Common myeloid progenitor, CD34-positive (primary cell): ENCODE data around the gene OVOL2.
"Not testable (repeated sequence)": the region's sequence is repeated elsewhere in the genome, so short reads cannot be mapped to it uniquely, and the experiment has no call there.

ENCODE experiments used
- CTCF ChIA-PET: fragments of 350-600 bp; sonication (Branson Sonifier 250); formaldehyde crosslinking; loops from one replicate; lab custom pipeline; 2021; ENCODE audit warnings: antibody characterized with exemption; lab: Charles Lee
- POLR2A ChIA-PET: fragments of 350-600 bp; sonication (Branson Sonifier 250); formaldehyde crosslinking; loops from one replicate; lab custom pipeline; 2021; ENCODE audit warnings: antibody characterized with exemption; lab: Charles Lee
- DNase-seq, 3 donors: peaks; one replicate each; pipeline versions ENCODE4 v3.0.0 to v3.0.0-alpha.2; 2013
- H3K27ac ChIP-seq, 2 experiments: 1 replicate in 1 of 2; 2 replicates in 1 of 2; pipeline ENCODE4 v1.7.0; 2013; ENCODE audit warnings: inconsistent platforms in 2 of 2, low read length in 2 of 2, mild to moderate bottlenecking in 2 of 2, low read depth in 1 of 2, moderate library complexity in 1 of 2; ENCODE audit not compliant: severe bottlenecking in 2 of 2, insufficient read depth in 1 of 2, poor library complexity in 1 of 2
- H3K27me3 ChIP-seq, 5 experiments: replicated peaks in 2 of 5; 1 replicate in 3 of 5; 2 replicates in 2 of 5; pipeline versions ENCODE4 v1.6.1 to v1.7.0; 2013; ENCODE audit warnings: low read length in 4 of 5, mild to moderate bottlenecking in 2 of 5, moderate library complexity in 2 of 5, inconsistent platforms in 1 of 5; ENCODE audit not compliant: insufficient read depth in 5 of 5, control insufficient read depth in 4 of 5
- H3K36me3 ChIP-seq, 4 experiments: 1 replicate in 2 of 4; 2 replicates in 2 of 4; pipeline versions ENCODE4 v1.6.1 to v1.7.0; 2013; ENCODE audit warnings: low read length in 3 of 4, control low read depth in 1 of 4, mild to moderate bottlenecking in 1 of 4; ENCODE audit not compliant: control insufficient read depth in 4 of 4, insufficient read depth in 4 of 4
- H3K4me1 ChIP-seq, 4 experiments: 1 replicate in 3 of 4; 2 replicates in 1 of 4; pipeline versions ENCODE4 v1.6.1 to v1.7.1; 2013; ENCODE audit warnings: low read length in 3 of 4, mild to moderate bottlenecking in 3 of 4, control low read depth in 1 of 4, inconsistent platforms in 1 of 4, moderate library complexity in 1 of 4; ENCODE audit not compliant: control insufficient read depth in 4 of 4, insufficient read depth in 4 of 4; ENCODE audit errors: control extremely low read depth in 1 of 4
- H3K4me3 ChIP-seq, 7 experiments: 1 replicate in 4 of 7; 2 replicates in 3 of 7; pipeline versions ENCODE4 v1.5.1 to v1.7.0; 2013; ENCODE audit warnings: mild to moderate bottlenecking in 7 of 7, low read length in 6 of 7, moderate library complexity in 6 of 7, inconsistent platforms in 2 of 7, low read depth in 2 of 7, control low read depth in 1 of 7; ENCODE audit not compliant: insufficient read depth in 4 of 7, control insufficient read depth in 1 of 7; ENCODE audit errors: extremely low read depth in 1 of 7
- H3K9me3 ChIP-seq, 5 experiments: 1 replicate in 4 of 5; 2 replicates in 1 of 5; pipeline versions ENCODE4 v1.6.1 to v1.7.1; 2013; ENCODE audit warnings: low read length in 4 of 5, mild to moderate bottlenecking in 2 of 5, inconsistent platforms in 1 of 5, low read depth in 1 of 5, moderate library complexity in 1 of 5; ENCODE audit not compliant: control insufficient read depth in 4 of 5, insufficient read depth in 2 of 5; ENCODE audit errors: control extremely low read depth in 1 of 5
- WGBS: methylation state at CpG from one replicate; pipeline ENCODE4 v1.1.5; 2013; ENCODE audit not compliant: insufficient coverage; 5-methylcytosine and 5-hydroxymethylcytosine counted together

The OVOL2 gene

DNA sequence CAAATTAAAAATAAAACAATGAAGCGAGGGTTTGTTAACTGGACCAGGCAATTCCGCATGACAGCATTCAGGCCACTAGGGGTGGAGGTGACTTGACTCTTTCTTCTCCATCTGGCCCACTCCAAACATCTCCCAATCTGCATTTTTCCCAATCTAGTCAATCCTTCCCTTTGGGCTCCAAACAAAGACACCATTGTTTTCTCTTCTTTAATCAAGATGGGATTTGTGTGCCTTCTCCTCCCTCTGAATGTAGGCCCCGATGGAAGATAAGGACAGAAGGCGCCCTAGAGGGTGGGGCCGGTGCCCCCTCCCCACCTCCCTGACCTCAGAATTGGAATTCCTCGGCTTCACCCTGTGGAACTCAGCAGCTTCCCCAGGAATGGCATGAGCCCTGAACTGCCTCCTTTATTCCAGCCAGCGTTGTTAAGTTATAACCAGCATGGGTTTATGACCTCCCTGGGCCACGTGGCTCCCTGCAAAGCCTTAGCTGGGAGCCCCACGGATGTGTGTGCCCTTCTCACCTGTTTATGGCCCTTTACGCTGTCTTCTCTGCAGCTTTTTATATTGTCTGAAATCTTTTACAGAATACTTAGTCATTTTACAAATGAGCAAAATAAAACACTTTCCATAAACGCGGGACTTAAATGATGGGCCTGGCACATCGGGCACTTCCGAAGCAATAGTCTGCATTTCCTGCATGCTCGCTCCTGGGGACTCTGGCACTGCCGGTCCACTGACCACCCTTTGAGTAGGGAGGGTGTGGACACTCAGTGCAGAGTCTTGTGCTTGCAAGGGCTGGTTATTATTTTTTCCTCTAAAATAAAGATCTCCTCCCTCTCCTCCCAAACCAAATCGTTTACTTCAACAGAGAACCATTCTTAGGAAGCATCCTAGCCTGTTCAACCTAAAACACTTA lies 24.5 kb downstream of the OVOL2 start:
- no peak overlapping the region for H3K4me3 ChIP-seq
- H3K9me3 ChIP-seq = no peaks in the 10 kb centered on the region
- no peaks in the 10 kb centered on the region for H3K4me1 ChIP-seq
- CTCF ChIA-PET = no interaction called here
- DNase-seq = no peak
- no peaks in the 10 kb centered on the region for H3K27me3 ChIP-seq
- POLR2A ChIA-PET = no interaction called here
- H3K27ac ChIP-seq = no peak overlapping the region
- no peaks in the 10 kb centered on the region for H3K36me3 ChIP-seq
- 93% methylated on average over 10 of the region's 17 CpGs for WGBS

- 90% methylated on average over 4 of the region's 7 CpGs for WGBS
- ChIA-PET CTCF (interaction anchor here (0.8 kb wide), 1 partner anchor 12 kb away, joined by 3 read pairs; no protein-coding TSS in a partner anchor), POLR2A (no interaction called here)
These were observed 25.7 kb downstream of the OVOL2 start for GRCh38 chr20:18031888-18032509.

GRCh38 chr20:18031050-18031449 lies 26.7 kb downstream of the OVOL2 start:
- POLR2A ChIA-PET = no interaction called here
- whole genome bisulfite sequencing = 97% methylated on average over 10 of the region's 15 CpGs

More at GRCh38 chr20:18031888-18032509, 25.7 kb downstream of the OVOL2 start:
- DNase-seq = no peak
- Histone ChIP-seq H3K27ac (no peak overlapping the region), H3K9me3 (no peaks in the 10 kb centered on the region), H3K27me3 (no peaks in the 10 kb centered on the region), H3K4me3 (no peak overlapping the region), H3K4me1 (no peaks in the 10 kb centered on the region), H3K36me3 (no peaks in the 10 kb centered on the region)

GRCh38 chr20:18030020-18030419 lies 27.7 kb downstream of the OVOL2 start:
- Histone ChIP-seq H3K9me3 (no peaks in the 10 kb centered on the region), H3K4me3 (no peak overlapping the region), H3K27ac (no peak overlapping the region), H3K4me1 (no peaks in the 10 kb centered on the region), H3K36me3 (no peaks in the 10 kb centered on the region), H3K27me3 (no peaks in the 10 kb centered on the region)
- no peak for DNase-seq
- ChIA-PET POLR2A (no interaction called here), CTCF (interaction anchor here (0.6 to 1.5 kb wide), 2 partner anchors 10 to 12 kb away, joined by 4 to 5 read pairs; no protein-coding TSS in a partner anchor)
- WGBS = 97% methylated on average over 8 of the region's 8 CpGs

More at GRCh38 chr20:18031050-18031449, 26.7 kb downstream of the OVOL2 start:
- Histone ChIP-seq H3K9me3 (no peaks in the 10 kb centered on the region), H3K27me3 (no peaks in the 10 kb centered on the region), H3K27ac (no peak overlapping the region), H3K36me3 (no peaks in the 10 kb centered on the region), H3K4me1 (no peaks in the 10 kb centered on the region), H3K4me3 (no peak overlapping the region)
- CTCF ChIA-PET = interaction anchor here (1.5 kb wide), 1 partner anchor 9 kb away, joined by 4 read pairs; no protein-coding TSS in a partner anchor
- DNase-seq = no peak

GRCh38 chr20:18027011-18027410 lies 30.7 kb downstream of the OVOL2 start:
- H3K27ac ChIP-seq, DNase-seq, H3K4me3 ChIP-seq, H3K9me3 ChIP-seq, POLR2A ChIA-PET, H3K27me3 ChIP-seq, H3K4me1 ChIP-seq, CTCF ChIA-PET, H3K36me3 ChIP-seq: not testable (repeated sequence)
- WGBS = 92% methylated on average over 6 of the region's 7 CpGs

GRCh38 chr20:18024606-18025127 lies 33.0 kb downstream of the OVOL2 start:
- CTCF ChIA-PET = interaction anchor here (1.9 kb wide), 1 partner anchor 15 kb away, joined by 4 read pairs; no protein-coding TSS in a partner anchor
- Histone ChIP-seq H3K36me3 (no peaks in the 10 kb centered on the region), H3K27ac (no peak overlapping the region), H3K9me3 (peaks cover 0 to 3% (median 0%) of the 10 kb centered on the region in 5 experiments), H3K4me3 (no peak overlapping the region), H3K27me3 (peaks cover 0 to 2% (median 0%) of the 10 kb centered on the region in 5 experiments), H3K4me1 (no peaks in the 10 kb centered on the region)
- WGBS = 88% methylated on average over 13 of the region's 15 CpGs
- DNase-seq = no peak
- POLR2A ChIA-PET = no interaction called here
